EH (cell line): ENCODE results near the gene MRGPRX4.
"Not testable (repeated sequence)": the region's sequence is repeated elsewhere in the genome, so short reads cannot be mapped to it uniquely, and the experiment has no call there.

ENCODE experiments used
- DNase-seq: peaks from one replicate; pipeline ENCODE4 v3.0.0-alpha.2; 2015; ENCODE audit warnings: low read depth

The MRGPRX4 gene

GRCh38 chr11:18172666-18173065 is at the start of gene MRGPRX4:
TSS of gene MRGPRX4 (plus strand) at chr11:18172837. CDS start at chr11:18173257, 420 bp downstream.
- no peak for DNase-seq

DNA sequence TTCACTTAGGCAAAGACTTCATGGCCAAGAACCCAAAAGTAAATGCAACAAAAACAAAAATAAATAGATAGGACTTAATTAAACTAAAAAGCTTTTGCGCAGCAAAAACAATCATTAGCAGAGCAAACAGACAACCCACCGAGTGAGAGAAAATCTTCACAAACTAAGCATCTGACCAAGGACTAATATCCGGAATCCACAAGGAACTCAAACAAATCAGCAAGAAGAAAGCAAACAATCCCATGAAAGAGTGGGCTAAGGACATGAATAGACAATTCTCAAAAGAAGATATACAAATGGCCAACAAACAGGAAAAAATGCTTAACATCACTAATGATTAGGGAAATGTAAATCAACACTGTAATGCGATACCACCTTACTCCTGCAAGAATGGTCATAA is 41.5 kb upstream of the MRGPRX4 start:
- not testable (repeated sequence) for DNase-seq

- peak; percentile 16 for DNase-seq
Observed at GRCh38 chr11:18132341-18132740, 40.3 kb upstream of the MRGPRX4 start, which contains the start of gene MRGPRX3. TSS of gene MRGPRX3 (plus strand) at chr11:18132571. CDS start at chr11:18137203, 4,632 bp downstream.

- no peak for DNase-seq
Observed at GRCh38 chr11:18135308-18135707, 37.3 kb upstream of the MRGPRX4 start.

DNA sequence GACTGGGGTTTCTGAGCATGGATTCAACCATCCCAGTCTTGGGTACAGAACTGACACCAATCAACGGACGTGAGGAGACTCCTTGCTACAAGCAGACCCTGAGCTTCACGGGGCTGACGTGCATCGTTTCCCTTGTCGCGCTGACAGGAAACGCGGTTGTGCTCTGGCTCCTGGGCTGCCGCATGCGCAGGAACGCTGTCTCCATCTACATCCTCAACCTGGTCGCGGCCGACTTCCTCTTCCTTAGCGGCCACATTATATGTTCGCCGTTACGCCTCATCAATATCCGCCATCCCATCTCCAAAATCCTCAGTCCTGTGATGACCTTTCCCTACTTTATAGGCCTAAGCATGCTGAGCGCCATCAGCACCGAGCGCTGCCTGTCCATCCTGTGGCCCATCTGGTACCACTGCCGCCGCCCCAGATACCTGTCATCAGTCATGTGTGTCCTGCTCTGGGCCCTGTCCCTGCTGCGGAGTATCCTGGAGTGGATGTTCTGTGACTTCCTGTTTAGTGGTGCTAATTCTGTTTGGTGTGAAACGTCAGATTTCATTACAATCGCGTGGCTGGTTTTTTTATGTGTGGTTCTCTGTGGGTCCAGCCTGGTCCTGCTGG is 35.3 kb upstream of the MRGPRX4 start:
- DNase-seq, result no peak

GRCh38 chr11:18140145-18140544 is 32.5 kb upstream of the MRGPRX4 start:
- DNase-seq, result no peak

DNA sequence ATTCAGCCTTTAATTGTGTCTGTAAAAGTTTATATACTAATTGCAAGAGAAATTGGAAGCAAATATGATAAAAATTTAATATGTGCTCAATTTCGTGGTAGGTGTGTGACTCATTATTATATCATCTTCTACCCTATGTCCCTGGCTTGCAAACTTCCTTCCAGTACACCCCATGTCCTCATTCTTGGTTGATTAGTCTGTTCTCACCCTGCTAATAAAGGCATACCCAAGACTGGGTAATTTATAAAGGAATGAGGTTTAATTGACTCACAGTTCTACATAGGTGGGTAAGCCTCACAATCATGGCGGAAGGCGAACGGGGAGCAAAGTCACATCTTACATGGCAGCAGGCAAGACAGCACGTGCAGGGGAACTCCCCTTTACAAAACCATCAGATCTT is 28.4 kb upstream of the MRGPRX4 start:
- DNase-seq, result peak; percentile 6

GRCh38 chr11:18145025-18145424 is 27.6 kb upstream of the MRGPRX4 start:
- DNase-seq, result no peak

DNA sequence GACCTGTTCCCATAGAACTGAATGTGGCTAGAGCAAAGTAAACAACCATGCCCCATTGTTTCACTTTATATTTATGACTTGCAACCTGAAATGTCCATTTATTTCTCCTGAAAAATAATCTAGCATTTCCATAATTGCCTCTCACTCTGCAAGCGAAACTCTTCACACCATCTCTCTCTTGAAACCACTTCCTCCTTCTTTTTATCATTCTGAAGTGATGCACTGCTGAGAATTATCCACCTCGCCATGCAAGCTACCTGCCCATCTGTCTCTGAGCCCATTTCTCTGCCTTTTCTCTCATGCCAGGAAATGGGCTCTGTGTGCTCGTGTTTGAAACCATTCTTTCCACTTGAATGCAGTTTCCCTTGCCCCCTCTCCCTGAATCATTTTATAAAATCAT is 26.8 kb upstream of the MRGPRX4 start:
- no peak for DNase-seq

DNA sequence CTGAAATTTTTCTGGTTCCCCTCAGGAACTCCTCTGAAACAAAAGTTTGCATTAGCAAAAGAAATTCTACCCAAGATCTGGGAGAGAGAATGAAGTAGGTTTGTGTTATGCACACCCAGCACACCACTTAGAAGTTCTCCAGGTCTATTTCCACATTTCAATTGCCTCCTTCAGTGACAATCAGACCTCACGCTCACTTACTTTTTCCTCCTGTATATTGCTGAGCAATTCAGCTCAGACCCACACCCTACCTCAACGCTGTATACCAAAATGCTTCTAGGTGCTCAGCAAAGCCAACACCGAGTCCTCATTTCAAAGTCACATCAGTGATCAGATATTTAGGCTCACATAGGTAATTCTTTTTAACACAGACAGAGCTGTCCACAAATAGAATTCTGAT is 21.1 kb upstream of the MRGPRX4 start:
- no peak for DNase-seq

- no peak for DNase-seq
Observed at GRCh38 chr11:18168372-18168771, 4.3 kb upstream of the MRGPRX4 start.

DNA sequence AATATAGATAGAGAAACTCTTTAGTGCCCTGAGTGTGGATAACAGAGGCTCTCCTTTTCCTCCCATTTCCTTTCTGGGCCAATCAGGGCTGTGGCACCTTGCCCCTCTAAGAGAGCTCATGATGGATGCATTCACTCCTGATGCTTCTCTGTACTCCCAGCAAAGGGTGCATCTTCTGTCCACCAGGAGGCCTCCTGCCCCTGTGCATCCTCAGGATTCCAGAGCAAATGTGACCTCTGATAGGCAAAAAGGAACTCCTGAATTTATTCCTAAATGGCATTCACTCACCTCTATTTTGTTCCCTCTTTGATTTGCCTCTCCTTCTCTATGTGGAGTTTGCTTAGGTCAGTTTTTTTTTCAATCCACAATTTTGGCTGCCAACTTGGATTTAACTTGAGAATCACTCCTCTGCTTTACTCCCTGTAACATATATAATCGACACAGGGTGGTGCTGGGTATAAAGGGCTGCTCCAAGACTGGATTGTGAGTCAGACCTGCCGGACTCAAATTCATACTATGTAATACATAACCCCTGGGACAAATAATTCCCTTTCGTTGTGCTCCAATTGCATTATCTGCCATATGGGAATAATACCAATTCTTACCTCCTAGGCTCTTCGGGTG is 1.1 kb upstream of the MRGPRX4 start:
- DNase-seq, result peak; percentile 32

DNA sequence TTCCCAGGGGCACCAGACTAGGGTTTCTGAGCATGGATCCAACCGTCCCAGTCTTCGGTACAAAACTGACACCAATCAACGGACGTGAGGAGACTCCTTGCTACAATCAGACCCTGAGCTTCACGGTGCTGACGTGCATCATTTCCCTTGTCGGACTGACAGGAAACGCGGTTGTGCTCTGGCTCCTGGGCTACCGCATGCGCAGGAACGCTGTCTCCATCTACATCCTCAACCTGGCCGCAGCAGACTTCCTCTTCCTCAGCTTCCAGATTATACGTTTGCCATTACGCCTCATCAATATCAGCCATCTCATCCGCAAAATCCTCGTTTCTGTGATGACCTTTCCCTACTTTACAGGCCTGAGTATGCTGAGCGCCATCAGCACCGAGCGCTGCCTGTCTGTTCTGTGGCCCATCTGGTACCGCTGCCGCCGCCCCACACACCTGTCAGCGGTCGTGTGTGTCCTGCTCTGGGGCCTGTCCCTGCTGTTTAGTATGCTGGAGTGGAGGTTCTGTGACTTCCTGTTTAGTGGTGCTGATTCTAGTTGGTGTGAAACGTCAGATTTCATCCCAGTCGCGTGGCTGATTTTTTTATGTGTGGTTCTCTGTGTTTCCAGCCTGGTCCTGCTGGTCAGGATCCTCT is 709 bp downstream of the MRGPRX4 start:
- DNase-seq, result no peak

- no peak for DNase-seq
Observed at GRCh38 chr11:18188796-18189195, 16.2 kb downstream of the MRGPRX4 start.

GRCh38 chr11:18189476-18190245 is 17.0 kb downstream of the MRGPRX4 start:
- DNase-seq, result not testable (repeated sequence)

- no peak for DNase-seq
Observed at GRCh38 chr11:18191376-18191775, 18.7 kb downstream of the MRGPRX4 start.

- no peak for DNase-seq
Observed at GRCh38 chr11:18193010-18193409, 20.4 kb downstream of the MRGPRX4 start.

- DNase-seq, result no peak
Observed at GRCh38 chr11:18196532-18196931, 23.9 kb downstream of the MRGPRX4 start.

GRCh38 chr11:18197738-18198137 is 25.1 kb downstream of the MRGPRX4 start:
- DNase-seq, result not testable (repeated sequence)

- DNase-seq, result peak; percentile 24
Observed at GRCh38 chr11:18203723-18204122, 31.1 kb downstream of the MRGPRX4 start.

GRCh38 chr11:18204220-18204619 is 31.6 kb downstream of the MRGPRX4 start:
- no peak for DNase-seq

GRCh38 chr11:18204771-18205170 is 32.1 kb downstream of the MRGPRX4 start:
- no peak for DNase-seq

DNA sequence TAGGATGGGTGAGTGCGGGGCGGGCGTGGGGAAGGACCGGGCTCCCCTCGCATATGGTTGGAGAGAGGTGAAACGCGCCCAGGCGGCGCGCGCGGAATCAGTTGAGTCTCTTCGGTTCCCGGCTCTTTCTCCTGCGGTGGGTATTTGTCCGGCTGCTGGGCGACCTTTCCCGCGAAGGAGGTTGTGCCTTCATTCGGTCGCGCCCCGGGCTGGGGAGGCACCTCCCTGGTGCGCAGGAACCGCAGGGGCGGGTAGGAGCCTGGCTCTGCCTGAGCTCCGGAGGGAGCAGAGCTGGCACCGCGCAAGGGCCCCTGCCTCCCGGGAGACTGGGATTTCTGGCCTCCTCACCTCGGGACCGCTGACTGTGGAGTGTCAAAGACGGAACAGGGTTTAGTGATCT is 36.4 kb downstream of the MRGPRX4 start:
- no peak for DNase-seq
